ENCODE measurements around the gene ZNF143. TPM values are rescaled to one million over a fixed set of nuclear protein-coding genes. Genes with fewer than 3 reads are reported as not detected.

ZNF143 gene
- total and polyA plus RNA-seq, 2 of the 13 experiments (the other 11 are each of a cell fraction or from before 2014, with no cell fraction given): 22.4 to 35.6 TPM

DNA sequence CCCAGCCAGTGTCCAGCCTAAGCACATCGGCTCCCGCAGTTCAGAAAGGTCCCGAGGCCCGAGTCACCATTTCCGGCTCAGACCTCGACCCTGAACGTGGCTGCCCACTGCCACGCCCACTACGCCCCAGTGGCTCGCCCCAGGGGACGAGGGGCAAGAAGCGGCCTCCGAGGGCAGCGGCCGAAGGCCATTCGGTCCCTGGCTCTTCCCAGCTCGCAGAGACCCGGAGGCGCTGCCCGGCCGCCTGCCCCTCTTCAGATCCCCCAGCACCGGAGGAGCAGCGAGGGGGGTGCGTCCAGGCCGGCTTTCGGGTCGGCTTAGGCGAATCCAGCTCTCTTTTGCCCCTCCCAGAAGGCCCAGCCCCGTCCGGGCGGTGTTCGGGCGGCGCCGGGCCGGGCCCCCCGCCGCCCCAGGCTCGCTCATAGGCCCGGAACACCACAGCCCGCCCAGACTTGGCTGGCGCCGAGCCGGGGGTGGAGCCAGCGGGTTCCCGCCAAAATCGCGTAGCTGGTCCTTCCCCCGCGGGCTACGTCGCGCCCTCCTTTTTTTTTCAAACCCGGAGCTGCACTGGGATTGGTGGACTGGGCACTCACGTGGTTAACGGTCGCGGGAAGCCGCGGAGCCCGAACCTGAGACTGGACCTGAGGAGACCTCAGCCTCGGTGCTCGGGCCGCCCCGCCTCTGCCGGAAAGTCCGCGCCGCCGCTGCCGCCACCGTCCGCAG lies 112.4 kb downstream of the ZNF143 start, which contains the start of gene WEE1:
Gene WEE1 (plus strand): TSS at position 619 of the 723 bp plus-strand sequence. CDS start 264 bp downstream, outside the sequence.
- no TSS peak for BruUV-seq (replicated peaks)
- ChIA-PET CTCF (ENCODE audit: low intra/inter-chr PET ratio, low total read pairs) (no interaction called here), POLR2A (interaction anchor here (0.9 to 3.3 kb wide), 17 partner anchors 10 to 1236 kb away, joined by 3 to 35 read pairs (median 6); partner anchors contain the start of genes ADM, EIF4G2 and ZNF143)
- intact Hi-C loops (cut with micrococcal nuclease; ENCODE audit: unreplicated experiment): loop anchor here (2.0 to 5.0 kb wide), 2 partner anchors 62 to 111 kb away; partner anchors contain the start of gene ZNF143
- ATAC-seq (peak; percentile 88), DNase-seq (ENCODE audit: low spot score) (peak; percentile 94), FAIRE-seq (no peak)
- in situ Hi-C loops (cut with HindIII; ENCODE audit: extremely low pct_ligation_motif_present, low pct_unique_long_range_greater_than_20kb): loop anchor here (5.0 kb wide), 2 partner anchors 39 to 41 kb away; no protein-coding TSS in a partner anchor
- Histone ChIP-seq H3K4me2 (ENCODE audit: low read depth, low read length) (peak within 1 kb of the TSS; percentile 77), H3K27ac (ENCODE audit: extremely low read length, insufficient read depth, low read length) (peak within 1 kb of the TSS; percentile 100), H3K9me3 (ENCODE audit: low read length) (no peaks in the 10 kb centered on the region), H3K4me3 (replicated peaks in 1 of 3; ENCODE audit: insufficient read depth in 1 of 3, low read depth in 2 of 3, low read length in 3 of 3) (peak within 1 kb of the TSS; percentile 78 to 90 (median 87)), H3K79me2 (ENCODE audit: insufficient read depth, low read length) (peaks cover 46% of the 10 kb centered on the region), H3K4me1 (ENCODE audit: insufficient read depth, low read length) (peaks cover 67% of the 10 kb centered on the region), H3K27me3 (ENCODE audit: control insufficient read depth in 1 of 2, insufficient read depth in 2 of 2, low read length in 2 of 2) (no peaks in the 10 kb centered on the region; a peak in 1 of 5 replicates), H3K36me3 (replicated peaks in 1 of 2; ENCODE audit: control insufficient read depth in 1 of 2, insufficient read depth in 2 of 2, low read length in 2 of 2) (peaks cover 0 to 21% of the 10 kb centered on the region in 2 experiments; a peak in 3 of 5 replicates), H4K20me1 (ENCODE audit: insufficient read depth, low read length) (peaks cover 7% of the 10 kb centered on the region; the same call in 1 of the 2 replicates), H2AFZ (ENCODE audit: low read length) (no peak within 1 kb of the TSS), H3K9ac (ENCODE audit: insufficient read depth, low read depth, low read length) (peak within 1 kb of the TSS; percentile 98)
- WGBS (ENCODE audit: low lambda C conversion rate): 0% methylated on average over 6 of the region's 73 CpGs
- TF ChIP-seq, protein P1, sequence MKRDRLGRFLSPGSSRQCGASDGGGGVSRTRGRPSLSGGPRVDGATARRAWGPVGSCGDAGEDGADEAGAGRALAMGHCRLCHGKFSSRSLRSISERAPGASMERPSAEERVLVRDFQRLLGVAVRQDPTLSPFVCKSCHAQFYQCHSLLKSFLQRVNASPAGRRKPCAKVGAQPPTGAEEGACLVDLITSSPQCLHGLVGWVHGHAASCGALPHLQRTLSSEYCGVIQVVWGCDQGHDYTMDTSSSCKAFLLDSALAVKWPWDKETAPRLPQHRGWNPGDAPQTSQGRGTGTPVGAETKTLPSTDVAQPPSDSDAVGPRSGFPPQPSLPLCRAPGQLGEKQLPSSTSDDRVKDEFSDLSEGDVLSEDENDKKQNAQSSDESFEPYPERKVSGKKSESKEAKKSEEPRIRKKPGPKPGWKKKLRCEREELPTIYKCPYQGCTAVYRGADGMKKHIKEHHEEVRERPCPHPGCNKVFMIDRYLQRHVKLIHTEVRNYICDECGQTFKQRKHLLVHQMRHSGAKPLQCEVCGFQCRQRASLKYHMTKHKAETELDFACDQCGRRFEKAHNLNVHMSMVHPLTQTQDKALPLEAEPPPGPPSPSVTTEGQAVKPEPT (CRISPR knock-in tag; IDR thresholded peaks at IDR 0.05; ENCODE audit: low read depth): peak; percentile 7; the same call in 1 of the 2 replicates
- TF ChIP-seq CHCHD3 (CRISPR knock-in tag; IDR thresholded peaks at IDR 0.05): peak; percentile 83; the same call in 1 of the 2 replicates
- TF ChIP-seq ZNF44 (CRISPR knock-in tag; IDR thresholded peaks at IDR 0.05): peak; percentile 58; the same call in 1 of the 2 replicates
- TF ChIP-seq ZNF790 (CRISPR knock-in tag; IDR thresholded peaks at IDR 0.05; ENCODE audit: borderline replicate concordance): peak; percentile 78; the same call in 1 of the 2 replicates
- TF ChIP-seq REXO4 (CRISPR knock-in tag; IDR thresholded peaks at IDR 0.05; ENCODE audit: borderline replicate concordance): peak; percentile 3; the same call in 1 of the 2 replicates
- no peak; the same call in 1 of the 2 replicates for TF ChIP-seq PAX8 (CRISPR knock-in tag; IDR thresholded peaks at IDR 0.05; ENCODE audit: borderline replicate concordance)
- peak; percentile 93 for TF ChIP-seq ZMAT3 (CRISPR knock-in tag; conservative IDR thresholded peaks at IDR 0.05)
- TF ChIP-seq ATF7-NPFF (CRISPR knock-in tag; IDR thresholded peaks at IDR 0.05; ENCODE audit: low read depth): peak; percentile 94
- TF ChIP-seq, protein P2, sequence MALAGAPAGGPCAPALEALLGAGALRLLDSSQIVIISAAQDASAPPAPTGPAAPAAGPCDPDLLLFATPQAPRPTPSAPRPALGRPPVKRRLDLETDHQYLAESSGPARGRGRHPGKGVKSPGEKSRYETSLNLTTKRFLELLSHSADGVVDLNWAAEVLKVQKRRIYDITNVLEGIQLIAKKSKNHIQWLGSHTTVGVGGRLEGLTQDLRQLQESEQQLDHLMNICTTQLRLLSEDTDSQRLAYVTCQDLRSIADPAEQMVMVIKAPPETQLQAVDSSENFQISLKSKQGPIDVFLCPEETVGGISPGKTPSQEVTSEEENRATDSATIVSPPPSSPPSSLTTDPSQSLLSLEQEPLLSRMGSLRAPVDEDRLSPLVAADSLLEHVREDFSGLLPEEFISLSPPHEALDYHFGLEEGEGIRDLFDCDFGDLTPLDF (CRISPR knock-in tag; IDR thresholded peaks at IDR 0.05): peak; percentile 100
- peak; percentile 83; the same call in 1 of the 2 replicates for TF ChIP-seq ZNF564 (CRISPR knock-in tag; IDR thresholded peaks at IDR 0.05)
- TF ChIP-seq, protein P3, sequence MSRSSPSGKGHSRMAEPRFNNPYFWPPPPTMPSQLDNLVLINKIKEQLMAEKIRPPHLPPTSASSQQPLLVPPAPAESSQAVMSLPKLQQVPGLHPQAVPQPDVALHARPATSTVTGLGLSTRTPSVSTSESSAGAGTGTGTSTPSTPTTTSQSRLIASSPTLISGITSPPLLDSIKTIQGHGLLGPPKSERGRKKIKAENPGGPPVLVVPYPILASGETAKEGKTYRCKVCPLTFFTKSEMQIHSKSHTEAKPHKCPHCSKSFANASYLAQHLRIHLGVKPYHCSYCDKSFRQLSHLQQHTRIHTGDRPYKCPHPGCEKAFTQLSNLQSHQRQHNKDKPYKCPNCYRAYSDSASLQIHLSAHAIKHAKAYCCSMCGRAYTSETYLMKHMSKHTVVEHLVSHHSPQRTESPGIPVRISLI (CRISPR knock-in tag; IDR thresholded peaks at IDR 0.05; ENCODE audit: borderline replicate concordance): peak; percentile 91; the same call in 1 of the 2 replicates
- TF ChIP-seq, protein P4, sequence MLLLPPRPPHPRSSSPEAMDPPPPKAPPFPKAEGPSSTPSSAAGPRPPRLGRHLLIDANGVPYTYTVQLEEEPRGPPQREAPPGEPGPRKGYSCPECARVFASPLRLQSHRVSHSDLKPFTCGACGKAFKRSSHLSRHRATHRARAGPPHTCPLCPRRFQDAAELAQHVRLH (CRISPR knock-in tag; IDR thresholded peaks at IDR 0.05; ENCODE audit: borderline replicate concordance, low read depth): peak; percentile 89
- TF ChIP-seq, protein P5, sequence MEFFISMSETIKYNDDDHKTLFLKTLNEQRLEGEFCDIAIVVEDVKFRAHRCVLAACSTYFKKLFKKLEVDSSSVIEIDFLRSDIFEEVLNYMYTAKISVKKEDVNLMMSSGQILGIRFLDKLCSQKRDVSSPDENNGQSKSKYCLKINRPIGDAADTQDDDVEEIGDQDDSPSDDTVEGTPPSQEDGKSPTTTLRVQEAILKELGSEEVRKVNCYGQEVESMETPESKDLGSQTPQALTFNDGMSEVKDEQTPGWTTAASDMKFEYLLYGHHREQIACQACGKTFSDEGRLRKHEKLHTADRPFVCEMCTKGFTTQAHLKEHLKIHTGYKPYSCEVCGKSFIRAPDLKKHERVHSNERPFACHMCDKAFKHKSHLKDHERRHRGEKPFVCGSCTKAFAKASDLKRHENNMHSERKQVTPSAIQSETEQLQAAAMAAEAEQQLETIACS (CRISPR knock-in tag; IDR thresholded peaks at IDR 0.05): peak; percentile 29; the same call in 1 of the 2 replicates
- TF ChIP-seq ZNF274 (CRISPR knock-in tag; IDR thresholded peaks at IDR 0.05): no peak; the same call in 1 of the 2 replicates
- TF ChIP-seq, protein P6, sequence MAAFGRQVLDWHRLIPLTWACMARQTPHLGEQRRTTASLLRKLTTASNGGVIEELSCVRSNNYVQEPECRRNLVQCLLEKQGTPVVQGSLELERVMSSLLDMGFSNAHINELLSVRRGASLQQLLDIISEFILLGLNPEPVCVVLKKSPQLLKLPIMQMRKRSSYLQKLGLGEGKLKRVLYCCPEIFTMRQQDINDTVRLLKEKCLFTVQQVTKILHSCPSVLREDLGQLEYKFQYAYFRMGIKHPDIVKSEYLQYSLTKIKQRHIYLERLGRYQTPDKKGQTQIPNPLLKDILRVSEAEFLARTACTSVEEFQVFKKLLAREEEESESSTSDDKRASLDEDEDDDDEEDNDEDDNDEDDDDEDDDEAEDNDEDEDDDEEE (CRISPR knock-in tag; IDR thresholded peaks at IDR 0.05): peak; percentile 45; the same call in 1 of the 2 replicates
